DMS153 (cell line): ENCODE results near the gene FXYD1.

ENCODE experiments used
- DNase-seq: peaks from one replicate; lab custom pipeline; 2025; lab: John Stamatoyannopoulos, UW

The FXYD1 gene

GRCh38 chr19:35162471-35163326, 24.1 kb downstream of the FXYD1 start:
- no peak for DNase-seq

- no peak for DNase-seq
Measured at GRCh38 chr19:35164418-35164817, 25.8 kb downstream of the FXYD1 start.

- DNase-seq = no peak
Measured at GRCh38 chr19:35165200-35166058, 26.8 kb downstream of the FXYD1 start.

- no peak for DNase-seq
Measured at GRCh38 chr19:35166100-35167063, 27.8 kb downstream of the FXYD1 start.

GRCh38 chr19:35167251-35168119, 28.9 kb downstream of the FXYD1 start:
- no peak for DNase-seq

GRCh38 chr19:35168196-35168595, 29.6 kb downstream of the FXYD1 start:
- no peak for DNase-seq

GRCh38 chr19:35169221-35169995, 30.8 kb downstream of the FXYD1 start:
- DNase-seq = no peak

GRCh38 chr19:35170359-35171061, 31.9 kb downstream of the FXYD1 start:
- no peak for DNase-seq

- no peak for DNase-seq
Measured at GRCh38 chr19:35171730-35172129, 33.1 kb downstream of the FXYD1 start.

GRCh38 chr19:35174226-35174625, 35.6 kb downstream of the FXYD1 start:
- DNase-seq = no peak

GRCh38 chr19:35176181-35176570, 37.6 kb downstream of the FXYD1 start:
- DNase-seq = no peak

GRCh38 chr19:35177377-35178274, 39.0 kb downstream of the FXYD1 start:
- no peak for DNase-seq

GRCh38 chr19:35178701-35179100, 40.1 kb downstream of the FXYD1 start:
- DNase-seq = no peak

- DNase-seq = no peak
Measured at GRCh38 chr19:35179830-35180229, 41.2 kb downstream of the FXYD1 start.

GRCh38 chr19:35181387-35181786, 42.8 kb downstream of the FXYD1 start:
- DNase-seq = no peak

GRCh38 chr19:35184267-35184666, 45.6 kb downstream of the FXYD1 start:
- no peak for DNase-seq

- no peak for DNase-seq
Measured at GRCh38 chr19:35184884-35185283, 46.3 kb downstream of the FXYD1 start.
